ENCODE data around the gene ANKZF1. TPM values are rescaled to one million over a fixed set of nuclear protein-coding genes. Genes with fewer than 3 reads are reported as not detected.

Gene ANKZF1
- total and polyA plus RNA-seq, 3 donors from 2014 or later = 27.9 to 56.4 (median 50.9) TPM

DNA sequence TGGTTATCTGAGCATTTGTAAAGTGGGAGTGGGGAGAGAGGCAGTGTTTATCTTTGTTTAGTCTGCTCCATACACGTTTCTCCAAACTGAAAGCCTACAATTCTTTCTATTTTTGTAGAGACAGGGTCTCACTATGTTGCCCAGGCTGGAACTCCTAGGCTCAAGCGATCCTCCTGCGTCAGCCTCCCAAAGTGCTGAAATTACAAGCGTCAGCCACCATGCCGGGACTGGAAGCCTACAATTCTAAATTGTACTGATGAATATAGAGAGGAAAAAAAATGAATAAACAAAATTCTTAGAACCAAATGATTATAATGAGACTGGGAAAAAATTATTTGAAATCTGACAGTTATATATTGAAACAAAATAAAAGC is 24.5 kb upstream of the ANKZF1 start:
- no peak for DNase-seq
- TF ChIP-seq, protein P1, sequence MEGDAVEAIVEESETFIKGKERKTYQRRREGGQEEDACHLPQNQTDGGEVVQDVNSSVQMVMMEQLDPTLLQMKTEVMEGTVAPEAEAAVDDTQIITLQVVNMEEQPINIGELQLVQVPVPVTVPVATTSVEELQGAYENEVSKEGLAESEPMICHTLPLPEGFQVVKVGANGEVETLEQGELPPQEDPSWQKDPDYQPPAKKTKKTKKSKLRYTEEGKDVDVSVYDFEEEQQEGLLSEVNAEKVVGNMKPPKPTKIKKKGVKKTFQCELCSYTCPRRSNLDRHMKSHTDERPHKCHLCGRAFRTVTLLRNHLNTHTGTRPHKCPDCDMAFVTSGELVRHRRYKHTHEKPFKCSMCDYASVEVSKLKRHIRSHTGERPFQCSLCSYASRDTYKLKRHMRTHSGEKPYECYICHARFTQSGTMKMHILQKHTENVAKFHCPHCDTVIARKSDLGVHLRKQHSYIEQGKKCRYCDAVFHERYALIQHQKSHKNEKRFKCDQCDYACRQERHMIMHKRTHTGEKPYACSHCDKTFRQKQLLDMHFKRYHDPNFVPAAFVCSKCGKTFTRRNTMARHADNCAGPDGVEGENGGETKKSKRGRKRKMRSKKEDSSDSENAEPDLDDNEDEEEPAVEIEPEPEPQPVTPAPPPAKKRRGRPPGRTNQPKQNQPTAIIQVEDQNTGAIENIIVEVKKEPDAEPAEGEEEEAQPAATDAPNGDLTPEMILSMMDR (IDR thresholded peaks at IDR 0.05) = no peak
- TF ChIP-seq POLR2A (IDR thresholded peaks at IDR 0.05) = no peak
- intact Hi-C loops (cut with DNase I; ENCODE audit: low total_unique reads) = no loop called here
- WGBS, 2 donors = 70 to 80% methylated on average over 5 of the region's 5 CpGs
- Histone ChIP-seq H3K4me1 (peaks cover 21% of the 10 kb centered on the region), H3K27me3 (no peaks in the 10 kb centered on the region), H3K4me3 (no peak overlapping the region), H3K9me3 (no peaks in the 10 kb centered on the region), H3K36me3 (ENCODE audit: low read depth, missing control alignments) (no peaks in the 10 kb centered on the region), H3K27ac (no peak overlapping the region)

DNA sequence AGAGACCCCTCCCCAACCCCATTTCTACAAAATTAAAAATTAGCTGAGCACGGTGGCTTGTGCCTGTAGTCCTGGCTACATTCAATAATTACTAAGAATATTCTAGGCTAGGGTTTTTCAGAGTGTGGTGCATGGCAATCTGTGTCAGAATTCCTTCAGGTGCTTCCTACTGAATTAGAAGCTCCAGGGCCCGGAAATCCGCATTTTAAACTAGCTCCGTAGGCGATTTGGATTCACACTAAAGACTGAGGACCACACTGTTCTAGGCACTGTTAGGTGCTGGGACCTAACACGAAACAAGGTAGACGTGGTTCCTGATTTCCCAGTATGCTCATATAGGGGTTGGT is 23.7 kb upstream of the ANKZF1 start:
- Histone ChIP-seq H3K27me3 (no peaks in the 10 kb centered on the region), H3K36me3 (ENCODE audit: low read depth, missing control alignments) (no peaks in the 10 kb centered on the region), H3K4me1 (peaks cover 18% of the 10 kb centered on the region), H3K4me3 (peak overlapping the region; percentile 69 to 80), H3K27ac (peak overlapping the region; percentile 97), H3K9me3 (no peaks in the 10 kb centered on the region)
- no peak for TF ChIP-seq POLR2A (IDR thresholded peaks at IDR 0.05)
- TF ChIP-seq, protein P1 (IDR thresholded peaks at IDR 0.05) = no peak
- DNase-seq = no peak
- WGBS, 2 donors = 10 to 11% methylated on average over 7 of the region's 7 CpGs
- intact Hi-C loops (cut with DNase I; ENCODE audit: low total_unique reads) = no loop called here

DNA sequence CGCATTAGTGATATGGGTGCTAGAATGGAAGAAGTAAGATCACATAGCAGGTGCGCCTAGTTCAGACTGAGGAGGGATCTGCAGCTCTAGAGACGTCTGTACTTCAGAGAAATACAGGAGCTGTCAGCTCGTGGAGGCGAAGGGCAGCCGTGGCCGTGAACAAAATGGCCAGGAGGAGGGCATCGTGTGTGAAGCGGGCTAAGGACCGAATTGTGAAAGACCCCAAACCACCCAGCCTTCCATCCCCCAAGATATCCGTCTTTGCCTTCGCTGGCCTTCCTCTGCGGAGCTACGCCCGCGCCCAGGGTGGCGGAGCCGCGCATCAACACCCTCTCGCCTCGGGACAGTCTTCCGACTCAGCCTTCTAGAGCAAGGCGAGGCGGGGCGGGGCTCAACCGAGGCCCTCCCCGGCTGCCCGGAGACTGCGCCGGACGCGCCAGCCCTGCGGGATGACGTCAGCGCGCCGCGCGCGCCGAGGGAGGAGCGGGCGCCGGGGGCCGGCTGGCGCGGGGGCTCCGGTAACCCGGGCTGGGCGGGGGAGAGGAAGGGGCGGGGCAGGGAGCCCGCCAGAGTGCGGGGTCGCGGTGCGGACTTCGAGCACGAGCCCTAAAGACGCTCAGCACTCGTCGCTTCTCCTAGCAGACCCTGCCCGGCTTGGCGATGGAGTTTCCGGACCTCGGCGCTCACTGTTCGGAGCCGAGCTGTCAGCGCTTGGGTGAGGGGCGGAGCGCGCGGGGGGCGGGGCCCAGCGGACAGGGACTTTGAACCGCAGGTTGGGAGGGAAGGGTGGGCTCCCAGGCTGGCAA is 23.1 kb upstream of the ANKZF1 start, which contains the start of gene ZFAND2B:
ZFAND2B (plus strand) TSS at position 455 of the 806 bp plus-strand sequence; CDS start at position 661, 206 bp downstream.
- 0% methylated on average over 5 to 39 of the region's 76 CpGs for WGBS, 2 donors
- H3K36me3 ChIP-seq (ENCODE audit: low read depth, missing control alignments) = no peaks in the 10 kb centered on the region
- no peaks in the 10 kb centered on the region for H3K9me3 ChIP-seq
- intact Hi-C loops (cut with DNase I; ENCODE audit: low total_unique reads) = no loop called here
- peak; percentile 99 for TF ChIP-seq POLR2A (IDR thresholded peaks at IDR 0.05)
- TF ChIP-seq, protein P1 (IDR thresholded peaks at IDR 0.05) = peak in 2 of 3 experiments; percentile 31 to 34
- H3K27me3 ChIP-seq = no peaks in the 10 kb centered on the region
- H3K4me3 ChIP-seq = peak within 1 kb of the TSS; percentile 69 to 80
- H3K4me1 ChIP-seq = peaks cover 18% of the 10 kb centered on the region
- H3K27ac ChIP-seq = peak within 1 kb of the TSS; percentile 97
- peak; percentile 97 for DNase-seq

DNA sequence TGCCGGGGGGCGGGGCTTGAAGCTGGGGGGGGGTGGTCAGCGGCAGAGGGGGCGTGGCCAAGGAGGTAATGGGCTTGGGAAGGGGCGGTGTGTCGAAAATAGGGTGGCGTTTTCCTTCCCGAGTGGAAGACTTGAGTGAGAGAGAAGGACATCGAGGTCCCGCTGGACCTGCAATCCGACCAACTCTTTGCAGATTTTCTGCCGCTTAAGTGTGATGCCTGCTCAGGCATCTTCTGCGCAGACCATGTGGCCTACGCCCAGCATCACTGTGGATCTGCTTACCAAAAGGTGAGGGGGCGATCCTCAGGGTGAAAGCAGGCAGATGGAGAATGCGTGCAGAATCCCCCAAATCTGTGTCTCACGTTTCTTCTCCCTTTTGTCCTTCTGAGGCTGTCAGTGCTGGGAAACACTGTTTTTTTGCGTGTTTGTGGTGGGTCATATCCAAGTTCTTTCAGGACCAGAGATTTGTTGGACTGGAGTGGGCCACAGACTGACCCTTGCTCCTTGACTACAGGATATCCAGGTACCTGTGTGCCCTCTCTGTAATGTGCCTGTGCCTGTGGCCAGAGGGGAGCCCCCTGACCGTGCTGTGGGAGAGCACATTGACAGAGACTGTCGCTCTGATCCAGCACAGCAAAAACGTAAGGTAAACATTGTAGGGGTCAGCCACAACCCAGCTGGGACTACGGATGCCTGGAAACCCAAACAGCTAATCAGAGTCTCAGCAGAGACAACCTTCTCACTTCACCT is 22.3 kb upstream of the ANKZF1 start:
- TF ChIP-seq, protein P1 (IDR thresholded peaks at IDR 0.05) = no peak
- no peak for TF ChIP-seq POLR2A (IDR thresholded peaks at IDR 0.05)
- H3K9me3 ChIP-seq = no peaks in the 10 kb centered on the region
- H3K27me3 ChIP-seq = no peaks in the 10 kb centered on the region
- DNase-seq = no peak
- 5 to 10% methylated on average over 19 to 22 of the region's 22 CpGs for WGBS, 2 donors
- peak overlapping the region; percentile 69 to 80 for H3K4me3 ChIP-seq
- H3K27ac ChIP-seq = peak overlapping the region; percentile 97
- peaks cover 18% of the 10 kb centered on the region for H3K4me1 ChIP-seq
- intact Hi-C loops (cut with DNase I; ENCODE audit: low total_unique reads) = no loop called here
- H3K36me3 ChIP-seq (ENCODE audit: low read depth, missing control alignments) = no peaks in the 10 kb centered on the region
